Cortex of kidney (tissue), 1 donor: ENCODE results near the gene FAM131C.

Source experiments
- DNase-seq: peaks from one replicate; lab custom pipeline; 2025; lab: John Stamatoyannopoulos, UW

FAM131C gene

DNA sequence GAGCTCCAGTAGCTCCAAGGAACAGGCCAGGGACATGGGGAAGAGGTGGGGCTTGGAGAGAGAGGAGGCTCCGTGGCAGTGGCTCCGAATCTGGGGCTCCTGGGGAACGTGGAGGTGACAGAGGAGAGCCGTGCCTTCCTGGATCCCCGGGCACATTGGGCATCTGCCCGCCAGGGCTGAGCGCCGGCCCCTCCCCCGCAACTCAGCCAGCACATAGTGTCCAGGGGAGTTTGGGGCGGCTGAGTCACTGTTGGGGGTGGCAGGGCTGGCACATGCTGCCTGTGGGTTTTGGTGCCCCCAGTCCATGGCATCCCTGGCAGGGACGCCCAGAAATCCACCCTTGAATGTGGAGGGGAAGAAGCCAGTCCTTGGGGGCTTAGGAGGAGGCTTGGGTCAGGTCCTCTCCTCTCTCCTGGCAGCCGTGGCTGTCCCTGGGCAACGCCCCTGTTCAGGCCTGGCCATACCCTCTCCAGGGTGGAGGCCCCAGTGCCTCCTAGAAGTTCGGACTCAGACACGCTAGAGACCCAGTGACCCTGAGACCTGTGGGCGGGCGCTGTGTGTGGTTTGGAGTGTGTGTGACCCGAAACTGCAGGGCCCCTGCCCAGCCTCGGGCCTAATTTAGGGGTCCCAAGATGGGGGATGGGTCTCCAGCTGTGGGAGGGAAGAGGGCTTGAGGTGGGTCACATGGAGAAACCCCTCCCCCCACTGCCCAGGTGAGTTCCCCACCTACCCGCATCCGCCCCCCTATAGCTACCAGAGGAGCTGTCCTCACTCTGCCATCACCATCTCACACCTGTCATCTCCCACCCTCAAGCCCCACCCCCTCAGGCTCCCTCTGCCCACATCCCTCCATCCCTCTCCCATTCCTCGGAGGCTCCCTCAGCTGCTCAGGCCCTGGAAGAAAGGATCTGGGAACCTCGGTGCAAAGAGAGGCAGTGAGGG, 57.2 kb downstream of the FAM131C start:
- DNase-seq = no peak

DNA sequence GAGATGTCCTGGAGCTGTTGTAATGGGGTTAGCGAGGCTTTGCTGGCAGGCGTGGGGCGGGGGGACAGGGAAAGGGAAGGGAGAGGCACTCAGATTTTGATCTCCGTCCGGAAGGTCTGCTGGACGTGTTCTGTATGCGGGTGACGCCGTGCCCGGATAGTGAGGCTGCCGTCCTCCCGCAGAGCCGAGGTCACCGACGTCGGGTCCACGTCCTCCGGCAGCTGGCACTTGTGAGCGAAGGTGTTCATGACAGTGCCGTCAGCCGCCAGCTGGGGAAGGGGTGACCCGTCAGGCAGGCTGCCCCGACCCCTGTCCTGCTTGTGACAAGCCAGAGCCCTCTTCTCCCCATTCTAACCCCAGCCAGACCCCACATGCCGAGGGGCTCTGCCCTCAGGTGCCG, 58.0 kb downstream of the FAM131C start:
- DNase-seq = no peak

DNA sequence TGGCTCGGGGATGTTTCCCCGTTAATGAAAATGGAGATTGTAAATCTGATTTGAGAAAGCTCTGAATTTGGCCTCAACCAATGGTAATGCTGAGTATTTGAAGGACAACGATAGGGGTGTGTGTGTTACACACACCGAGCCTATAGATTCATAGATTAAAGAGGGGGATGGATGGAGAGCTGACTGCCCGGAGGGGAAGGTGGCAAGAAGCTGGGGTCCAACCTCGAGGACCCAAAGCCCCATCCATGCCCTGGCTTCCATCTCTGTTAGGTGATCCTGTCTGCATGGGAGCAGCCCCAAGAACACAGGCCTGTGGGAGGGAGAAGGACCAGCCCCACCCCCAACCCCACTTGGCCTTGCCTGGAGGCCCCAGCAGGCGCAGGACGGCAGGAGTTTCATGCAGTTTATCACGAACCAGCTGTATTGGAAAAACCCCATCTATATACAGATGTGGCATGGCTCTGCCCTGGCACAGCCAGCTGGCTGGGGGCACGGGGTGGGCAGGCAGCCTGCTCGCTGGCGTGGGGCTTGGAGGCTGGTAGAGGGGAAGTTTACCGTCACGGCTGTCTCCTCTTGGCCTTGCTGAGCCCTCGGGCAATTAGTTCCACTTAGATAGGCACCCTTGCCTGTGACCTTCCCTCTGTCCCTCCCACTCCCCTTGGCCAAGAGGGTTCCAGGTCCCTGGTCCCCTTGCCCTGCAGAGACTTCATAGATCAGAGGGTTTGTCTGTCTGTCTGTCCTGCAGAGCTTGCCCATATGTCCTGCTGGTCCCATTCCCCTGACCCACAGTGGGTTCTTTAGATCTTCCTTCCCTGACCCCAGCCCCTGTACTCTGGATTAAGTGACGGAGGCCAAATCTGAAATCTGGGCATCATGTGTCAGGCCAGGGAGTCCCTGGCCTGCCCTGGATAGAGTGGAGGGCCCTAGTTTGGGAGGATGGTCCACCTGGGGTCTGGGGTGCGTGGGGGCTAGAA, 58.7 kb downstream of the FAM131C start:
- DNase-seq = no peak

DNA sequence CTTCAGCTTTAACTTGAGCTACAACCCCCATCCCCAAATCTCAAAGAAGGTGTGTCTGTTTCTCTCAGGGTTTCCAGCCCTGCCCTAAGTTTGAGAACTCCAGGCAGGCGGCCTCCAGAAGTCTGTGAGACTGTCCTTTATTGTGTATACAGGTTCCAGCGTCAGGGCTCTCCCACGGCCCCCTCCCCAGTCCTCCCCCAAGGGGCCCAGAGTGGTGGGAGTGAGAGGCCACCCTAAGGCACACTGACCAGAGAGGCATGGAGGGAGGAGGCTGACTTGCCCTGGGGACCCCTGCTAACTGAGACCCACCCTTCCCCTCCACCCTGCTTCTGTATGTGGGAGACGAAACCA, 59.6 kb downstream of the FAM131C start:
- DNase-seq = no peak

DNA sequence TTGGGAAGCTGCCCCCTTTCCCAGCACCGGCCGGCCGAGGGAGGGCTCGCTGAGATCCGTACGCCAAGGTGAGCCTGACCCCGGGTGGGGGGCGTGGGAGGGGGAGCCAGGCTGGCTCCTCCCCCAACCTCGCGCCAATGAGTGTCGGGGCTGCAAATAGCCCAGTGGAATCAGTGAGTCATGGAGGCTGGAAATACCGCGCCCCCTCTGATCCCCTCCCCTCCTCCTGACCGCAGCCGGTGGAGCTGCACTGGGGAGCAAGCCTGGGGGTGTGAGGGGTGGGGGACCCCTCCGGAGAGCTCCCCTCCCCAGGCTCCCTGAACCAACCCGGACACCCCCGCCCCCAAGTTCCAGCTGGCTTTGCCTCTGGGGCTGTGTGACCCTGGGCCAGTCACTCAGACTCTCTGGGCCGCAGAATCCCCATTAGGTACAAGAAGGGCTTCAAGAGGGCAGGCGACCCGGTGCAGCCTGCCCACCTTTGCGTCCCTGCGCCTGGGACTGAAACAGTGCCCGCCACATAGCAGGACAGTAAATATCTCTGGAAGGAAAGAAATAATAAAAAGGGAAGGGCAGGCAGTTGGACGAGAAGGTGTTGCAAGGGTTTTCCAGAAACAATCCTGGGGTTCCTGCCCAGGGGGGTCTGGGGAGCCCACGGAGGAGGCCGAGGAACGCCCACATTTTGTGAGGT, 60.1 kb downstream of the FAM131C start:
- DNase-seq = no peak

DNA sequence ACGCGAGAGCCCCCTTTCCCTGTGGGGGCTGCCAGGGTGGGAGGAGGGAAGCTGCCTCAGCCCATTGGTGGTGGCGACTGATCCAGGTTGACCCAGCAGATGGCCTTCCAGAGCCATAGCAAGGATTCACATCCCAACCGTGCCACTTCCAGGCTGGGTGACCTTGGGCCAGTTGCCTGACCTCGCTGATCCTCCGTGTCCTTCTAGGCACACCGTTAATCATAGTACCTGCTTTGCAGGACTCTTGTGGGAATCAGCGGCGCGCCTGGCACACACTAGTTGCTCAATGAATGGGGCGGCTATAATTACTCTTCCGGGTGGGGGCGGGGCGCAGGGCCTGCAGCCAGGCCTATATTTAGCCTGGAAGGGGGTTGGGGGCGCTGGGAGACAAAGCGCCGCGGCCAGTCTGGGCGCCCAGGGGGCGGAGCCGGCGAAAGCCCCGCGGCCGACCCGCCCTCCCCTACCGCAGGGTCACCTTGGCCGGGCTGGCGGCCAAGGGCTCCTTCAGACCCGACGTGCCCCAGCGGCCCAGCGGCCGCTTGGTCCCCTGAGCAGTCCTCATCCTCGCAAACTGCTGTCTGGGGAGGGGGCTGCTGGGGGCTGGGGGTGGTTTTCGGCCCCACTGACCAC, 60.7 kb downstream of the FAM131C start:
- DNase-seq = no peak

DNA sequence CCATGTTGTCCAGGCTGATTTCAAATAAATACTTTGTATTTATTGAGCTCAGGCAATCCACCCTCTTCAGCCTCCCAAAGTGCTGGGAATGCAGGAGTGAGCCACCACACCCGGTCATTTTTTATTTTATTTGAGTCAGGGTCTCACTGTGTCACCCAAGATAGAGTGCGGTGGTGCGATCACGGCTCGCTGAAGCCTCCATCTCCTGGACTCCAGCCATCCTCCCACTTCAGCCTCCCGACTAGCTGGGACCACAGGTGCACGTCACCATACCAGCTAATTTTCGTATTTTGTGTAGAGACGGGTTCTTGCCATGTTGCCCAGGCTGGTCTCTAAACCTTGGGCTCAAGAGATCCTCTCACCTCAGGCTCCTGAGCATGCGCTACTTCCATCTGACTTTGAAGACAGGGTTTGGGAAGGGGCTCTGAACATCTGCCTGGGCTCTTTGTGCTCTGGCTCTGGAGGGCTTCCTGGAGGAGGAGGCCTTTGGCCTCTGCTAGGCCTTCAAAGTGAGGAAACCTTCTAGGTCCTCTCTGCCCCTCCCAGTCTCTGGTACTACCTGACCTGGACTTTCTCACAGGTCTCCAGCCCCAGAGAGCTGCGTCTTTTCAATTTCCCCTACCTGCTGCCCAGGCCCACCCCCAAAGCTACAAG, 61.4 kb downstream of the FAM131C start:
- DNase-seq = no peak

DNA sequence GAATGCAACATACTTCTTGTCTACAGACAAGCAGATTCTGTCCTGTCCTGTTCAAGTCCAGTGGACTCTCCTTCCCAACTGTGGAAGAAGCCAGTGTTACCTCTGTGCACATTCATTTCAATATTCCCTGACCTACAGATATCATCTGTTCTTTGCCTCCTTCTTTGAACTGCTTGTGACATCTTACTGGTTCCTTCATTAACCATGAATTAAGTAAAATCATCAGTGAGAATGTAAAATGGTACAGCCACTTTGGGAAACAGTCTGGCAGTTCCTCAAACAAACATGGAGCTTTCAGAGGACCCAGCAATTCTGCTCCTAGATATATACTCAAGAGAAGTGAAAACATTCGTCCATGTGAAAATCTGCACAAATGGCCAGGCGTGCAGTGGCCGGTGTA, 62.6 kb downstream of the FAM131C start:
- no peak for DNase-seq

DNA sequence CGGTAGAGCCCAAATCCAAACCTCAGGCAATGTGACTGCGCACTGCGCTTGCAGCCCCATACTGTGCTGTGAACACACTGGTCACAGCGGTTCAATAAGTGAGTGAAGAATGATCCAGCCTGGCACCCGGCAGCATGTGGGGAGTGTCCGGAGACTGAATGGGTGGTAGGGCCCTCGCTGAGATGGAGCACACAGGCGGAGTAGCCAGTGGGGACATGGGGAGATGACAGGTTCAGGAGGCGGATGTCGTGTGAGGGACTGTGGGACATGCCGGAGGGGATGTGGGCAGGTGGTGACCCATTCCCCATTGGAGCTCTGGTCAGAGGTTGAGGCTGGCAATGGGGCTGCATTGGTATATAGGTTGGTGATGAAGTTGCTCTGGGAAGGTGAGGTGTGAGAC, 63.8 kb downstream of the FAM131C start:
- DNase-seq = no peak

DNA sequence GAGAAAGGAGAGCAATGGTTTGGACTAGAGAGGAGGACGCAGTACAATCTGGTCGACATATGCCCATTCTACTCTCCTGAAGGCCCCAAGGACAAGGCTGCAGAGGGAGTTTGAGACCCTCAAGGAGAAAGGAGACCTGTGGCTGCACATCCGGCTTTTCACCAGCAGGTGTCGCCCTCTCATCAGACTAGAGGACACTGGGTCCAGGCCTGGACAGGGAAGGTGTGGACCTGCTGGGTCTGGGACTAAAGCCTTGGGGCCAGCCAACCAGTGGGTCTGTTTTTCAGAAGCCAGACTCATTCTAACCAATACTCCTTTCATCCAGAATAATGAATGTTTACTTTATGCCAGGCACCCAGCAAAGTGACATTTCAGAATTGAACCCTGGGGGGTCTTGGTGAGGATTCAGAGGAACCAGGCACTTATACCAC, 64.4 kb downstream of the FAM131C start:
- DNase-seq = no peak
